Upper lobe of left lung (tissue), 4 donors: Measurements from ENCODE around the gene SCAMP2.

Source experiments
- CTCF ChIP-seq, 6 experiments: fragments of 450-650 bp in 4 of 6; fragments of 200-600 bp in 2 of 6; sonication (generic) in 2 of 6; IDR thresholded peaks; one replicate each; pipeline ENCODE4 v1.5.1; 2016 to 2019; ENCODE audit warnings: antibody characterized with exemption in 6 of 6
- EP300 ChIP-seq, 4 donors: sonication (generic); formaldehyde crosslinking; IDR thresholded peaks; one replicate each; pipeline ENCODE4 v1.5.1; 2017; ENCODE audit warnings: antibody characterized with exemption in 4 of 4, control low read depth in 2 of 4

- TF ChIP-seq CTCF (IDR thresholded peaks at IDR 0.05) (no peak), EP300 (IDR thresholded peaks at IDR 0.05) (no peak)
Measured at GRCh38 chr15:74816624-74817369, 56.4 kb downstream of the SCAMP2 start.
